ENCODE measurements around the gene WDR47.
"Not testable (repeated sequence)": the region's sequence is repeated elsewhere in the genome, so short reads cannot be mapped to it uniquely, and the experiment has no call there.

Gene WDR47

GRCh38 chr1:109029493-109029892 is 12.4 kb downstream of the WDR47 start:
- H3K27me3 ChIP-seq (ENCODE audit: insufficient read depth, low read length); H3K36me3 ChIP-seq (ENCODE audit: control insufficient read depth in 1 of 2, insufficient read depth in 2 of 2, low read length in 2 of 2); H2AFZ ChIP-seq (ENCODE audit: insufficient read depth, low read length, poor library complexity); H4K8ac ChIP-seq (ENCODE audit: low read depth, low read length); H3K9me3 ChIP-seq (ENCODE audit: insufficient read depth, low read depth, low read length); H3K4me2 ChIP-seq (ENCODE audit: low read length); H3K79me1 ChIP-seq (ENCODE audit: low read length); H3K4ac ChIP-seq (ENCODE audit: low read depth, low read length); H2BK12ac ChIP-seq (ENCODE audit: low read length); H3K9ac ChIP-seq (ENCODE audit: low read length); H3K18ac ChIP-seq (ENCODE audit: low read length); H3K27ac ChIP-seq (ENCODE audit: low read depth, low read length); H3K14ac ChIP-seq (ENCODE audit: low read length); H2AK5ac ChIP-seq (ENCODE audit: low read length); H2BK5ac ChIP-seq (ENCODE audit: low read depth, low read length, poor library complexity); DNase-seq; H3K23ac ChIP-seq (ENCODE audit: low read length); H4K12ac ChIP-seq (ENCODE audit: low read depth, low read length); H3K4me1 ChIP-seq (ENCODE audit: control insufficient read depth in 1 of 2, insufficient read depth in 2 of 2, low read length in 2 of 2); H2BK120ac ChIP-seq (ENCODE audit: insufficient read depth, low read length, poor library complexity); H4K91ac ChIP-seq (ENCODE audit: low read depth, low read length); H3K4me3 ChIP-seq (ENCODE audit: low read depth, low read length); H3K79me2 ChIP-seq (ENCODE audit: control insufficient read depth, insufficient read depth, low read length, poor library complexity): not testable (repeated sequence)
- WGBS (ENCODE audit: extremely low coverage, insufficient coverage, insufficient read length): no CpG with 5 or more reads among the region's 8 CpGs

- H3K27me3 ChIP-seq (ENCODE audit: insufficient read depth, low read length): no peaks in the 10 kb centered on the region
- H3K79me2 ChIP-seq (ENCODE audit: control insufficient read depth, insufficient read depth, low read length, poor library complexity): no peaks in the 10 kb centered on the region
- no peak overlapping the region for H4K12ac ChIP-seq (ENCODE audit: low read depth, low read length)
These were observed 14.1 kb downstream of the WDR47 start for GRCh38 chr1:109027841-109028240.

DNA sequence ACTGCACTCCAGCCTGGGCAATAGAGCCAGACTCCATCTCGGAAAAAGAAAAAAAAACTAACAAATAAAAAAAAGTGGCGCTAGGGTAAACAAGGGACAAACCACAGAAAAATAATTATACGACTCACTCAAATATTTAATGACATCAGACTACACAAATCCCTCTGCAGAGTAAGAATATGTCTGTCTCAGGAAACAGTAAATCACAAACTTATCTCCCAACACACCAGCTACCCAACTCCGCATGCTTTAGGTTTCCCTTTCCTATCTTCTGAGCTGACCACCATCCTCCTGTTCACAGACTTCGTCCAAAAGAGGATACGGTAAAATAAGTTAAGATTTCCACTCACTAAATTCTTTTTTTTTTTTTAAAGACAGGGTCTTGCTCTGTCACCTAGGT is 16.2 kb downstream of the WDR47 start:
- Histone ChIP-seq H2BK120ac (ENCODE audit: insufficient read depth, low read length, poor library complexity) (no peak overlapping the region), H2BK12ac (ENCODE audit: low read length) (no peak overlapping the region), H4K8ac (ENCODE audit: low read depth, low read length) (no peak overlapping the region), H4K12ac (ENCODE audit: low read depth, low read length) (no peak overlapping the region), H2AK5ac (ENCODE audit: low read length) (no peak overlapping the region), H3K79me2 (ENCODE audit: control insufficient read depth, insufficient read depth, low read length, poor library complexity) (no peaks in the 10 kb centered on the region), H3K27ac (ENCODE audit: low read depth, low read length) (no peak overlapping the region), H4K91ac (ENCODE audit: low read depth, low read length) (no peak overlapping the region), H3K4me3 (ENCODE audit: low read depth, low read length) (no peak overlapping the region), H3K4me1 (ENCODE audit: control insufficient read depth in 1 of 2, insufficient read depth in 2 of 2, low read length in 2 of 2) (no peaks in the 10 kb centered on the region), H3K9me3 (ENCODE audit: insufficient read depth, low read depth, low read length) (no peaks in the 10 kb centered on the region), H3K27me3 (ENCODE audit: insufficient read depth, low read length) (no peaks in the 10 kb centered on the region), H2BK5ac (ENCODE audit: low read depth, low read length, poor library complexity) (no peak overlapping the region), H3K9ac (ENCODE audit: low read length) (no peak overlapping the region), H3K23ac (ENCODE audit: low read length) (no peak overlapping the region), H3K4me2 (ENCODE audit: low read length) (no peak overlapping the region), H3K36me3 (ENCODE audit: control insufficient read depth in 1 of 2, insufficient read depth in 2 of 2, low read length in 2 of 2) (no peaks in the 10 kb centered on the region), H3K79me1 (ENCODE audit: low read length) (no peaks in the 10 kb centered on the region), H3K18ac (ENCODE audit: low read length) (no peak overlapping the region), H2AFZ (ENCODE audit: insufficient read depth, low read length, poor library complexity) (no peak overlapping the region), H3K14ac (ENCODE audit: low read length) (no peak overlapping the region), H3K4ac (ENCODE audit: low read depth, low read length) (no peak overlapping the region)
- DNase-seq: no peak
- no CpG with 5 or more reads among the region's 6 CpGs for WGBS (ENCODE audit: extremely low coverage, insufficient coverage, insufficient read length)

More at GRCh38 chr1:109027841-109028240, 14.1 kb downstream of the WDR47 start:
- no peak overlapping the region for H3K27ac ChIP-seq (ENCODE audit: low read depth, low read length)
- no peaks in the 10 kb centered on the region for H3K9me3 ChIP-seq (ENCODE audit: insufficient read depth, low read depth, low read length)
- no peak overlapping the region for H4K8ac ChIP-seq (ENCODE audit: low read depth, low read length)
- H4K91ac ChIP-seq (ENCODE audit: low read depth, low read length): no peak overlapping the region
- H2AFZ ChIP-seq (ENCODE audit: insufficient read depth, low read length, poor library complexity): no peak overlapping the region
- no peak overlapping the region for H3K4ac ChIP-seq (ENCODE audit: low read depth, low read length)
- H3K18ac ChIP-seq (ENCODE audit: low read length): no peak overlapping the region
- peak in 1 of 2 donors; percentile 4 for DNase-seq
- no peak overlapping the region for H2BK12ac ChIP-seq (ENCODE audit: low read length)
- no peaks in the 10 kb centered on the region for H3K4me1 ChIP-seq (ENCODE audit: control insufficient read depth in 1 of 2, insufficient read depth in 2 of 2, low read length in 2 of 2)
- no peak overlapping the region for H2AK5ac ChIP-seq (ENCODE audit: low read length)
- no peaks in the 10 kb centered on the region for H3K36me3 ChIP-seq (ENCODE audit: control insufficient read depth in 1 of 2, insufficient read depth in 2 of 2, low read length in 2 of 2)
- H2BK120ac ChIP-seq (ENCODE audit: insufficient read depth, low read length, poor library complexity): no peak overlapping the region
- no peak overlapping the region for H3K9ac ChIP-seq (ENCODE audit: low read length)
- H3K4me3 ChIP-seq (ENCODE audit: low read depth, low read length): no peak overlapping the region
- no peak overlapping the region for H3K4me2 ChIP-seq (ENCODE audit: low read length)
- H3K79me1 ChIP-seq (ENCODE audit: low read length): no peaks in the 10 kb centered on the region
- H3K14ac ChIP-seq (ENCODE audit: low read length): no peak overlapping the region
- no peak overlapping the region for H2BK5ac ChIP-seq (ENCODE audit: low read depth, low read length, poor library complexity)
- no peak overlapping the region for H3K23ac ChIP-seq (ENCODE audit: low read length)

DNA sequence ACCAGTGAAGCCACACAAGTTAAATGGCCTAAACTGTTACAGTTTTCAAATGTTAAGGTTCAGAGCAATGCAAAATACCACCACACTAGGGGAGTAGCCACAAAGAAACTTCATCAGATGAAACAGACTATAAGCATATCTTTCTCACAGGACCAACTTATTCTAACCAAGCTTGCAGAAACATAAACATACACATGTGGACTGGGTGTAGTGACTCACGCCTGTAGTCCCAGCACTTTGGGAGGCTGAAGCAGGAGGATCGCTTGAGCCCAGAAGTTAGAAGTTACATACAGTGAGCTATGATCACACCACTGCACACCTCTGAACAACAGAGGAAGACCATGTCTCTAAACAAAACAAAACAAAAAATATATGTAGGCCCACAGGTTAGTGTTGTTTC is 17.3 kb downstream of the WDR47 start:
- no peak overlapping the region for H3K9ac ChIP-seq (ENCODE audit: low read length)
- no peak overlapping the region for H4K12ac ChIP-seq (ENCODE audit: low read depth, low read length)
- H3K27me3 ChIP-seq (ENCODE audit: insufficient read depth, low read length): no peaks in the 10 kb centered on the region
- H2BK5ac ChIP-seq (ENCODE audit: low read depth, low read length, poor library complexity): no peak overlapping the region
- no peaks in the 10 kb centered on the region for H3K4me1 ChIP-seq (ENCODE audit: control insufficient read depth in 1 of 2, insufficient read depth in 2 of 2, low read length in 2 of 2)
- H3K9me3 ChIP-seq (ENCODE audit: insufficient read depth, low read depth, low read length): no peaks in the 10 kb centered on the region
- DNase-seq: no peak
- WGBS (ENCODE audit: extremely low coverage, insufficient coverage, insufficient read length): no CpG with 5 or more reads among the region's 2 CpGs
- H4K8ac ChIP-seq (ENCODE audit: low read depth, low read length): no peak overlapping the region
- H4K91ac ChIP-seq (ENCODE audit: low read depth, low read length): no peak overlapping the region
- H3K79me2 ChIP-seq (ENCODE audit: control insufficient read depth, insufficient read depth, low read length, poor library complexity): no peaks in the 10 kb centered on the region
- H3K14ac ChIP-seq (ENCODE audit: low read length): no peak overlapping the region
- H2BK120ac ChIP-seq (ENCODE audit: insufficient read depth, low read length, poor library complexity): no peak overlapping the region
- H2AK5ac ChIP-seq (ENCODE audit: low read length): no peak overlapping the region
- H3K18ac ChIP-seq (ENCODE audit: low read length): no peak overlapping the region
- no peak overlapping the region for H3K4me3 ChIP-seq (ENCODE audit: low read depth, low read length)
- H3K27ac ChIP-seq (ENCODE audit: low read depth, low read length): no peak overlapping the region
- H2BK12ac ChIP-seq (ENCODE audit: low read length): no peak overlapping the region
- no peak overlapping the region for H3K4me2 ChIP-seq (ENCODE audit: low read length)
- H3K36me3 ChIP-seq (ENCODE audit: control insufficient read depth in 1 of 2, insufficient read depth in 2 of 2, low read length in 2 of 2): no peaks in the 10 kb centered on the region
- no peak overlapping the region for H3K4ac ChIP-seq (ENCODE audit: low read depth, low read length)
- H3K79me1 ChIP-seq (ENCODE audit: low read length): no peaks in the 10 kb centered on the region
- H2AFZ ChIP-seq (ENCODE audit: insufficient read depth, low read length, poor library complexity): no peak overlapping the region
- H3K23ac ChIP-seq (ENCODE audit: low read length): no peak overlapping the region
